ENCODE data around the gene ETS2. TPM values are rescaled to one million over a fixed set of nuclear protein-coding genes. Genes with fewer than 3 reads are reported as not detected.
A peak's percentile ranks its signal among the peaks of the same experiment; 100 is the strongest.
"Not testable (repeated sequence)": the region's sequence is repeated elsewhere in the genome, so short reads cannot be mapped to it uniquely, and the experiment has no call there.

ETS2 gene
- total and polyA plus RNA-seq, 9 donors, result 35.8 to 152 (median 79.6) TPM

GRCh38 chr21:38824124-38824822, 18.5 kb downstream of the ETS2 start:
- peak overlapping the region in 1 of 2 donors; percentile 39 for H3K27ac ChIP-seq
- no peaks in the 10 kb centered on the region for H3K9me3 ChIP-seq
- 57 to 74% (median 67%) methylated on average over 19 of the region's 19 CpGs for WGBS, 3 donors
- TF ChIP-seq EP300 (IDR thresholded peaks at IDR 0.05) (no peak), CTCF (IDR thresholded peaks at IDR 0.05) (no peak), POLR2A (IDR thresholded peaks at IDR 0.05) (no peak)
- peaks cover 2% of the 10 kb centered on the region for H3K4me1 ChIP-seq (ENCODE audit: insufficient read depth)
- no peak for DNase-seq
- H3K36me3 ChIP-seq, result no peaks in the 10 kb centered on the region
- intact Hi-C loops (cut with DNase I), result loop anchor here in 1 of 4 donors (10.0 kb wide), 1 partner anchor 91 kb away; no protein-coding TSS in a partner anchor
- no peak overlapping the region for H3K4me3 ChIP-seq
- no peaks in the 10 kb centered on the region for H3K27me3 ChIP-seq

- no peak for DNase-seq
- intact Hi-C loops (cut with DNase I), result loop anchor here in 1 of 4 donors (10.0 kb wide), 1 partner anchor 90 kb away; no protein-coding TSS in a partner anchor
- no peak overlapping the region for H3K4me3 ChIP-seq
- TF ChIP-seq CTCF (IDR thresholded peaks at IDR 0.05) (no peak), EP300 (IDR thresholded peaks at IDR 0.05) (no peak), POLR2A (IDR thresholded peaks at IDR 0.05) (no peak)
- H3K9me3 ChIP-seq, result no peaks in the 10 kb centered on the region
- no peaks in the 10 kb centered on the region for H3K27me3 ChIP-seq
- no peaks in the 10 kb centered on the region for H3K36me3 ChIP-seq
- 97 to 99% (median 98%) methylated on average over 4 of the region's 4 CpGs for WGBS, 3 donors
- peaks cover 2% of the 10 kb centered on the region for H3K4me1 ChIP-seq (ENCODE audit: insufficient read depth)
- H3K27ac ChIP-seq, result no peak overlapping the region
Measured at GRCh38 chr21:38825269-38825668, 19.5 kb downstream of the ETS2 start.

DNA sequence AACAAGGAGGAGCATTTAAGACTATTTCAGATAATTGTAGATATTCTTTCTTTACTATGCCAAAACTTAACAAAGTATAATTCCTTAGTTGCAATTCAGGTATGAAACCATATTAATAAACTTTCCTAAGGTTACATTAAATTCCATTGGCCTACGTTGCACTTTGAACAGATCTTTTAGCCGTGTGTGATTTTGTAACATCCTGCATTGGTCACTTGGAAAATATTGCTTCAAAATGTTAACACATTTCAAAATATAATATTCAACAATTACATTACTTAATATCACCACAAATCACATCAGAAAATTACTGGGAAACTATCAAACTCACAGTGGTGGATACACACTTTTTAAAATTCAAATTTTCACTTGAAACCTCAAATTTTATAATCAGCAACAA, 20.2 kb downstream of the ETS2 start:
- H3K4me1 ChIP-seq (ENCODE audit: insufficient read depth), result peaks cover 2% of the 10 kb centered on the region

GRCh38 chr21:38828111-38828510, 22.4 kb downstream of the ETS2 start:
- intact Hi-C loops (cut with DNase I), result loop anchor here in 1 of 4 donors (10.0 kb wide), 1 partner anchor 87 kb away; no protein-coding TSS in a partner anchor
- not testable (repeated sequence) for H3K27me3 ChIP-seq; DNase-seq; H3K4me1 ChIP-seq (ENCODE audit: insufficient read depth); H3K36me3 ChIP-seq; H3K9me3 ChIP-seq; H3K4me3 ChIP-seq; H3K27ac ChIP-seq
- WGBS, 3 donors, result 85 to 96% (median 96%) methylated on average over 6 of the region's 7 CpGs

More for the DNA sequence above, 20.2 kb downstream of the ETS2 start:
- WGBS, 3 donors, result 50 to 77% (median 77%) methylated on average over 2 of the region's 2 CpGs
- intact Hi-C loops (cut with DNase I), result loop anchor here in 1 of 4 donors (10.0 kb wide), 1 partner anchor 89 kb away; no protein-coding TSS in a partner anchor
- no peak for DNase-seq
- Histone ChIP-seq H3K9me3 (no peaks in the 10 kb centered on the region), H3K36me3 (no peaks in the 10 kb centered on the region), H3K27ac (no peak overlapping the region), H3K27me3 (no peaks in the 10 kb centered on the region), H3K4me3 (no peak overlapping the region)
- TF ChIP-seq CTCF (IDR thresholded peaks at IDR 0.05) (no peak), POLR2A (IDR thresholded peaks at IDR 0.05) (no peak), EP300 (IDR thresholded peaks at IDR 0.05) (no peak)

Data from ovary (tissue), 9 donors.